AG09309 (cell line): ENCODE results near the gene CLGN.

Experiments
- DNase-seq: peaks from one replicate; pipeline ENCODE4 v3.0.0-alpha.2; 2010; ENCODE audit warnings: low read depth
- H3K4me3 ChIP-seq: 2 replicates; pipeline ENCODE4 v1.5.1; 2011; ENCODE audit warnings: mild to moderate bottlenecking, low read depth, low read length, moderate library complexity; ENCODE audit not compliant: control insufficient read depth
- CTCF ChIP-seq: IDR thresholded peaks from 2 replicates; pipeline ENCODE4 v1.5.1; 2011; ENCODE audit warnings: mild to moderate bottlenecking, low read depth, low read length, inconsistent platforms; ENCODE audit not compliant: insufficient read depth, control insufficient read depth; ENCODE audit errors: missing control alignments

The CLGN gene

GRCh38 chr4:140367738-140368137 lies 59.7 kb downstream of the CLGN start:
- TF ChIP-seq CTCF: no peak
- H3K4me3 ChIP-seq: no peak overlapping the region
- DNase-seq: no peak

GRCh38 chr4:140363558-140363957 lies 63.9 kb downstream of the CLGN start:
- TF ChIP-seq CTCF: no peak
- H3K4me3 ChIP-seq: no peak overlapping the region
- no peak for DNase-seq

GRCh38 chr4:140363051-140363450 lies 64.4 kb downstream of the CLGN start:
- no peak for TF ChIP-seq CTCF
- no peak overlapping the region for H3K4me3 ChIP-seq
- no peak for DNase-seq

GRCh38 chr4:140361099-140361498 lies 66.3 kb downstream of the CLGN start:
- H3K4me3 ChIP-seq: no peak overlapping the region
- DNase-seq: no peak
- no peak for TF ChIP-seq CTCF

GRCh38 chr4:140359562-140360427 lies 67.7 kb downstream of the CLGN start:
- no peak overlapping the region for H3K4me3 ChIP-seq
- TF ChIP-seq CTCF: peak; percentile 77
- DNase-seq: peak; percentile 14

GRCh38 chr4:140358281-140358680 lies 69.2 kb downstream of the CLGN start:
- no peak overlapping the region for H3K4me3 ChIP-seq
- no peak for TF ChIP-seq CTCF
- no peak for DNase-seq
